HG03066 (cell line): Measurements from ENCODE around the gene MTFR2.

Experiments used
- ATAC-seq: cut with Tn5 transposase; IDR thresholded peaks from one replicate; pipeline ENCODE4 v1.9.1; 2021; ENCODE audit warnings: low read depth; ENCODE audit not compliant: unreplicated experiment

The MTFR2 gene

DNA sequence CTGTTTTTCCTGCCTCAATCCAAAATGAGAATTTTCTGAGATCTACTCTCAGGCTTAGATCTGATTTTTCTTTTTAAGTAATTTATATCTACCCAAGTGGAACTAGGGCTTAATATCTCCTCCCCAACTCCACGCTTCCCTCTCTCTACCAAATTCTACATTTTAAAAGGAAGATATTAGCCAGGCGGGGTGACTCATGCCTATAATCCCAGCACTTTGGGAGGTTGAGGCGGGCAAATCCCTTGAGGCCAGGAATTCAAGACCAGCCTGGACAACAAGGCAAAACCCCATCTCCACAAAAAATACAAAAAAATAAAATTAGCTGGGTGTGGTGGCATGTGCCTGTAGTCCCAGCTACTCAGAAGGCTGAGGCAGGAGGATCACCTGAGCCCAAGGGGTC is 61.0 kb downstream of the MTFR2 start:
- ATAC-seq: no peak

DNA sequence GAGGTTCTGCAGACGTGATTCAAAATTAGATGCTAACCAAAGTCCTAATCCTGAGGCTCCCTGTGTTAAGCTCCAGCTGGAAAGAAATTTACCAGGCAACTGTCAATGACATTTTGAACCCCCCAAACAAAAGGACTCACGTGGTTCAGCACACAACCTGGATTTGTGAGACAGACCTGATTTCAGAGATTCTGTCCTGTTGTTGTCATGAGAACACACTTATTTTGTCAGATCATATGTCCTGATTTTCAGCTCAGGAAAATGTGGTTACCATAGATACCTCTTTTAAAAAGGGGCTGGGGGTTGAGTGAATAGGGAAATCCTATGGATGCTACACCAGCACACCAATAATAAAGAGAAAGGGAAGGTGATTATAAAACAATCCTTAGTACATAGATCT is 61.6 kb downstream of the MTFR2 start:
- ATAC-seq: no peak

DNA sequence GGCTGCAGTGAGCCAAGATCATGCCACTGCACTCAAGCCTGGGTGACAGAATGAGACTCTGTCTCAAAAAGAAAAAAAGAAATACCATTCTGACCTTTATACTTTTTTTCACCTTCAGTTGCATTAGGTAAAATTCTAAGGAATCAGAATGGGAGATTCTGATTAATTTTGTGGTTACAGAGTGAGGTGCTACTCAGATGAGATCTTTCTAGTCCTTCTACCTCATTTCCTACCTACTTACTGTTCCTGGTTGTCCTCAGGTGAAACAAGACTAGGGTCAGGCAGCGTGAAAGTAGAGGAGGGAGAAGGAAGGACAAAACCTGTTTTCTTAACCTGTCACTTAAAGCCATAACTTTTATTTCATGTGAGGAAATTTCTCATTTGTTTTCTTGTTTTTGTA is 63.7 kb downstream of the MTFR2 start:
- no peak for ATAC-seq

DNA sequence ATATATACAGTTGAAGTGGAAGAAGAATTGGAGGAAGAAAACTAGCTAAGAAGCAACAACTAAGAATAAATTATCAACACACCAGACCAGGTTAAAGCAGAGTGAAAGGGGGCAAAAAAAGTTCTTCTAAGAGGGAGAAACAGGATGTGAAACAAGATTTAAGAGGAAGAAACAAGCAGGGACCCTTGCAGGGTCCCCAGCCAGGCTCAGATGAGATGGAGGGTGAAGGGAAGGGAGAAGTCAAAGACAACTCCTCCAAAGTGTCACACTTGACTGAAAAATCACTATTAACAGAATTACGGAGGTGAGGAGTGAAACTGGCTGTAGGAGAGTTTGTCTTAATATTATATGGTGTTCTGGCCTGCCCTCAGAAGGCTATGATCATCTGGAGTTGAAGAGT is 65.4 kb downstream of the MTFR2 start:
- no peak for ATAC-seq

DNA sequence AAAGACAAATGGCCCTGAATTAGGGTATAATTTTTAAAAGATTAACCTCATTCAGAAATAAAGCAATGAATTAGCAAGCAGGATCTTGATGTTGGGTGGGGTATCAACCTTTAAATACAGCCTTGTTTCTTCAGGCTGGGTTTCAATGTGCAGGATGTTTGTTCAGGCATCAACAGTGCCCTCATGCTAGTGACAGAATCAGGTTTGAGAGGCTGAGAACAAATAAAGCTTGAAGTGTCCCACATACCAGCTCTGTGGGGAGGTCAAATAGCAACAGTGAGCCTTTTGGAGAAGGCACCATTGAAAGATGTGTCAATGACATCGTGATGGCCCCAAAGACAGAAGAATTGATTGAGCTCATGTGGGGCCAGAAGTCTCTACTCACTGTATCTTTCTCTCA is 68.2 kb downstream of the MTFR2 start:
- ATAC-seq: no peak

DNA sequence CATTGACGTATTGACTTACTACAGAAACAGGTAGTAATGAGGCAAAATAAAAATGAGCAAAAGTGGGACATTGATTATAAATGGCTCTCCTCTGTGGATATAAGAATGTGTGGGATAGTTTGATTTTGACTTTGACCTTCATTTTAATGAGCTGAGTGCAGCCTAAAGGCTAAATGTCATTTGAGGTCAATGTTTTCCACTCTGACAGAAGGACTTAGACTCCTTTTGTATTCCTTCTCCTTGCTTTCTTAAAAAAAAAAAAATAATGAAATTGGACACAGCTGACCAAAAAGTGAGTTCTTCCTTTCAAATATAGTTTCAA is 68.6 kb downstream of the MTFR2 start:
- ATAC-seq: no peak
